T-cell (primary cell): Measurements from ENCODE around the gene SNX30. TPM values are rescaled to one million over a fixed set of nuclear protein-coding genes. Genes with fewer than 3 reads are reported as not detected.
A peak's percentile ranks its signal among the peaks of the same experiment; 100 is the strongest.
"Not testable (repeated sequence)": the region's sequence is repeated elsewhere in the genome, so short reads cannot be mapped to it uniquely, and the experiment has no call there.

Experiments used
- ATAC-seq, 4 experiments: fragments of 200-7000 bp in 3 of 4; fragments of 150-1000 bp in 1 of 4; cut with Tn5 transposase; replicated peaks in 1 of 4; 1 replicate in 3 of 4; 2 replicates in 1 of 4; pipeline ENCODE4 v1.10.0; 2021; ENCODE audit warnings: moderate library complexity in 3 of 4, mild to moderate bottlenecking in 2 of 4, moderate number of reproducible peaks in 1 of 4
- CTCF ChIA-PET, 2 donors: fragments of 300-600 bp; sonication (Branson Sonifier 250); formaldehyde crosslinking; loops; one replicate each; lab custom pipeline; 2022; ENCODE audit warnings: antibody characterized with exemption in 2 of 2; lab: Charles Lee
- POLR2A ChIA-PET, 2 donors: fragments of 300-600 bp; sonication (Branson Sonifier 250); formaldehyde crosslinking; loops; one replicate each; lab custom pipeline; 2022; ENCODE audit warnings: antibody characterized with exemption in 2 of 2; lab: Charles Lee
- DNase-seq, 35 experiments: peaks; one replicate each; pipeline versions ENCODE4 v3.0.0 to v3.0.0-alpha.2; 2013 to 2023
- H3K27ac ChIP-seq: one replicate; pipeline ENCODE4 v1.5.1; 2013; ENCODE audit warnings: low read length
- H3K27me3 ChIP-seq, 2 experiments: replicated peaks in 1 of 2; 1 replicate in 1 of 2; 2 replicates in 1 of 2; pipeline versions ENCODE4 v1.6.1 to v1.7.0; 2013; ENCODE audit warnings: low read length in 1 of 2, mixed read lengths in 1 of 2; ENCODE audit not compliant: control insufficient read depth in 2 of 2, insufficient read depth in 2 of 2; ENCODE audit errors: extremely low read depth in 1 of 2
- H3K36me3 ChIP-seq, 2 donors: 1 replicate in 1 of 2; 2 replicates in 1 of 2; pipeline versions ENCODE4 v1.6.1 to v1.7.0; 2013; ENCODE audit warnings: low read length in 1 of 2; ENCODE audit not compliant: control insufficient read depth in 2 of 2, insufficient read depth in 1 of 2; ENCODE audit errors: extremely low read depth in 1 of 2
- H3K4me1 ChIP-seq, 2 experiments: 1 replicate in 1 of 2; 2 replicates in 1 of 2; pipeline versions ENCODE4 v1.6.1 to v1.7.0; 2013; ENCODE audit warnings: low read length in 2 of 2, mixed read lengths in 1 of 2; ENCODE audit not compliant: insufficient read depth in 2 of 2, control insufficient read depth in 1 of 2; ENCODE audit errors: extremely low read depth in 1 of 2
- H3K4me3 ChIP-seq, 2 donors: 1 replicate in 1 of 2; 2 replicates in 1 of 2; pipeline versions ENCODE4 v1.5.1 to v1.7.0; 2013; ENCODE audit warnings: mild to moderate bottlenecking in 2 of 2, low read length in 1 of 2, moderate library complexity in 1 of 2; ENCODE audit not compliant: control insufficient read depth in 1 of 2; ENCODE audit errors: extremely low read depth in 1 of 2
- H3K9me3 ChIP-seq: 2 replicates; pipeline ENCODE4 v1.7.0; 2013
- H3K27ac Mint-ChIP-seq, 2 donors: one replicate each; pipeline ENCODE4 v1.8.0; 2020 to 2021; ENCODE audit warnings: mild to moderate bottlenecking in 2 of 2, mixed read lengths in 2 of 2
- H3K27me3 Mint-ChIP-seq, 2 donors: one replicate each; pipeline ENCODE4 v1.8.0; 2021 to 2022; ENCODE audit warnings: mixed read lengths in 2 of 2
- H3K36me3 Mint-ChIP-seq: one replicate; pipeline ENCODE4 v1.8.0; 2021; ENCODE audit warnings: mixed read lengths
- H3K4me1 Mint-ChIP-seq, 3 donors: one replicate each; pipeline ENCODE4 v1.8.0; 2020 to 2022; ENCODE audit warnings: mixed read lengths in 3 of 3, mild to moderate bottlenecking in 1 of 3
- H3K4me3 Mint-ChIP-seq, 3 donors: one replicate each; pipeline ENCODE4 v1.8.0; 2020 to 2022; ENCODE audit warnings: mild to moderate bottlenecking in 3 of 3, mixed read lengths in 3 of 3, moderate library complexity in 3 of 3
- H3K9me3 Mint-ChIP-seq, 3 donors: one replicate each; pipeline ENCODE4 v1.8.0; 2020 to 2022; ENCODE audit warnings: mixed read lengths in 3 of 3
- WGBS: methylation state at CpG from one replicate; pipeline ENCODE4 v1.1.5; 2013; ENCODE audit warnings: missing lambda C conversion rate; ENCODE audit not compliant: insufficient coverage; 5-methylcytosine and 5-hydroxymethylcytosine counted together
- total RNA-seq, 35 experiments: library from RNA in 6 of 35; stranded (reverse) in 6 of 35; fragments of 120-200 nt in 1 of 35; gene quantifications; one replicate each; pipeline versions ENCODE4 v1.2.1 to v1.2.4 and lab custom pipeline; 2013 to 2026

SNX30 gene
- total RNA-seq, 5 donors from 2014 or later (not counting 1 experiment from before 2014, with no cell fraction given): 8.9 to 11.7 (median 10.0) TPM

DNA sequence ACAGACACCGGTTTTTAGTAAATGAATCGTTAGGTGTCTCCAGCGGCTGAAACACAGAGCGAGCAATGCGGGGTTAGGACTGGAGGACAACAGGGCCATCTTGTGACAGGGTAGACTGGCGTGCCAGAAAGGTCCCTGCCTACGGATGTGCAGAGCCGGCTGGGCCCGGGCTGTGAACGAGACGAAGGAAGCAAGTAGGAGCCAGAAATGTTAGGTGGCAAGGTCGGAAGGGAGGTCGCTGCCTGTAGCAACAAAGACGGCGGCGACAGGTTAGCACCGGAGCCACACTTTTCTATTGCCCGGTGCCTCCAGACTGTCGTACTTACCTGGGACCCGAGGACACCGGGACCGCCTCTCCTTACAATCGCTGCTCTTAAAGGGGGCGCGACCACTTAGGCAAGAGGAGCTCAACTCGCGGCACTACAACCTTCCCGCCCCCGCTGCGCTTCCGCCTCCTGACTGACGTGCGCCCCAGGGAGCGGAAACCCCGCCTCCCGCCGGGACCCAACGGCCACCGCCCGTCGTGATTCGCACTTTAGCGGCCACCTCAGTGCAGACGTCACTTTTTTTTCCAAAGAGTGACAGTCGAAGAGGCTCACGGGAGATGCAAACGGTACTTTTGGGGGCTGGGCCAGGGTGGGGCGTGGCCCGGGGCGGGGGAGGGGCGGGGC is 32.8 kb upstream of the SNX30 start, which contains the start of gene INIP:
TSS of gene INIP (minus strand) at position 457 of the 671 bp plus-strand sequence. CDS start 1,632 bp downstream, outside the sequence.
- Mint-ChIP-seq H3K4me3 (peak within 1 kb of the TSS; percentile 83 to 98 (median 97)), H3K27ac (peak within 1 kb of the TSS; percentile 98)
- peak; percentile 92 to 99 (median 97) for DNase-seq

DNA sequence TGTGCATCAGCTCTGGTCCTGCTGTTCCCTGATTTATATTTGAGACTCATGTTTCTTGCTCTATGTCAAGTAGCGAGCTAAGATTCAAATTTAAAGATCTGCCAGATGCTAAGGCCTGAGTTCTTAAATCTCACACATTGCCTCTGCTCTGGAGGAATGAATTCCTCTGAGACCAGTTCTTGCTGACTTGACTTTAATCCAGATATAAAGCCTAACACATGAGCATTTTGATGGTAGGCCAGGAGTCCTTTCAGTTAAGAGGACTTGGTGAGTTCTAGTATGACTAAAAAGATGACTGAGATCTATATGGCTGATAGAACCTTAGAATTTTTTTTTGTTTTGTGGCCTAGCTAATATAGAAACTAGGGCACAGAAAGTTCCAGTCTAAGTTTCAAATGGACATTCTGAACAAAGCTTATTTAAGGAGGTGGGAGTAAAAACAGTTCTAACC is 31.3 kb upstream of the SNX30 start:
- Mint-ChIP-seq H3K27ac (peak overlapping the region in 1 of 2 donors; percentile 49), H3K4me3 (no peak overlapping the region), H3K36me3 (no peaks in the 10 kb centered on the region), H3K27me3 (no peaks in the 10 kb centered on the region), H3K4me1 (peaks cover 12 to 23% (median 17%) of the 10 kb centered on the region in 3 donors), H3K9me3 (no peaks in the 10 kb centered on the region)
- peaks cover 8 to 20% of the 10 kb centered on the region in 2 experiments for H3K4me1 ChIP-seq
- no CpG with 5 or more reads among the region's 1 CpG for WGBS
- H3K9me3 ChIP-seq: no peaks in the 10 kb centered on the region
- POLR2A ChIA-PET: interaction anchor here in 1 of 2 donors (1.7 kb wide), 1 partner anchor 543 kb away, joined by 6 read pairs; no protein-coding TSS in a partner anchor
- peaks cover 0 to 2% of the 10 kb centered on the region in 2 donors for H3K36me3 ChIP-seq
- no peaks in the 10 kb centered on the region for H3K27me3 ChIP-seq
- no peak overlapping the region for H3K4me3 ChIP-seq
- DNase-seq (no peak), ATAC-seq (no peak)
- CTCF ChIA-PET: no interaction called here
- no peak overlapping the region for H3K27ac ChIP-seq

More for the DNA sequence above, 32.8 kb upstream of the SNX30 start, which contains the start of gene INIP:
- H3K4me1 ChIP-seq: peaks cover 8 to 20% of the 10 kb centered on the region in 2 experiments
- WGBS: under 1% methylated on average over 45 of the region's 51 CpGs
- peak within 1 kb of the TSS; percentile 76 to 97 for H3K4me3 ChIP-seq
- peak; percentile 91 to 96 (median 93) for ATAC-seq
- ChIA-PET POLR2A (interaction anchor here (0.5 to 2.1 kb wide), 15 partner anchors 10 to 1893 kb away, joined by 3 to 16 read pairs (median 4); partner anchors contain the start of genes HSDL2 (in 1 of the 2), KIAA1958 (in 1 of the 2) and TMEM268 (in 1 of the 2)), CTCF (interaction anchor here (0.6 to 1.8 kb wide), 15 partner anchors 13 to 1057 kb away, joined by 3 to 26 read pairs (median 4); partner anchors contain the start of genes GNG10 (in 1 of the 2), HSDL2 (in 1 of the 2), KIAA1958 (in 1 of the 2) and SNX30 (in 1 of the 2))
- peak within 1 kb of the TSS; percentile 94 for H3K27ac ChIP-seq
- peaks cover 0 to 2% of the 10 kb centered on the region in 2 donors for H3K36me3 ChIP-seq
- H3K4me1 Mint-ChIP-seq: peaks cover 19 to 33% (median 26%) of the 10 kb centered on the region in 3 donors
- no peaks in the 10 kb centered on the region for H3K27me3 Mint-ChIP-seq
- peaks cover 0 to under 1% (median 0%) of the 10 kb centered on the region in 3 donors for H3K9me3 Mint-ChIP-seq
- H3K9me3 ChIP-seq: no peaks in the 10 kb centered on the region
- H3K36me3 Mint-ChIP-seq: peaks cover 8% of the 10 kb centered on the region
- H3K27me3 ChIP-seq: no peaks in the 10 kb centered on the region

DNA sequence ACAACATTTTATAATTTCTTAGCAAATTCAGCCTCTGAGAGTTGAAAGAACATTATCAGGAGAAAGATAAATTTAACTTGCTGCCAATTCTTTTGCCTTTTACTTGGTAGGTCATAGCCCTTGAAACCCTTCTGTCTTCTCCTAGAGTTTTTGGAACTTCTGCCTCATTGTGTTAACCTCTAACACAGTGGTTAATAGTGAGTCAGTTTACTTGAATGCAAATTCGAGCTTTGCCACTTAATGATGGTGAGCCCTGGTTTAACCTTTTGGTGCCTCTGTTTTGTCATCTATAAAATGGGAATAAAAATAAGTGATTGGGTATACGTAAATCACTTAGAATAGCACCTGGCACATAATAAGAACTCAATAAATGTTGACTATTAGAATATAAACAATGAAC is 30.9 kb upstream of the SNX30 start:
- Histone ChIP-seq H3K27me3 (no peaks in the 10 kb centered on the region), H3K4me3 (no peak overlapping the region), H3K36me3 (peaks cover 0 to 1% of the 10 kb centered on the region in 2 donors), H3K27ac (no peak overlapping the region), H3K9me3 (no peaks in the 10 kb centered on the region), H3K4me1 (peaks cover 8 to 20% of the 10 kb centered on the region in 2 experiments)
- ChIA-PET POLR2A (interaction anchor here in 1 of 2 donors (1.7 kb wide), 1 partner anchor 543 kb away, joined by 6 read pairs; no protein-coding TSS in a partner anchor), CTCF (interaction anchor here (0.6 to 1.3 kb wide), 3 partner anchors 14 to 1391 kb away, joined by 3 to 4 read pairs (median 3); no protein-coding TSS in a partner anchor)
- WGBS: no CpG with 5 or more reads among the region's 2 CpGs
- Mint-ChIP-seq H3K4me1 (peaks cover 12 to 21% (median 13%) of the 10 kb centered on the region in 3 donors), H3K27ac (no peak overlapping the region), H3K4me3 (no peak overlapping the region), H3K27me3 (no peaks in the 10 kb centered on the region), H3K36me3 (no peaks in the 10 kb centered on the region), H3K9me3 (no peaks in the 10 kb centered on the region)
- DNase-seq (no peak), ATAC-seq (no peak)

DNA sequence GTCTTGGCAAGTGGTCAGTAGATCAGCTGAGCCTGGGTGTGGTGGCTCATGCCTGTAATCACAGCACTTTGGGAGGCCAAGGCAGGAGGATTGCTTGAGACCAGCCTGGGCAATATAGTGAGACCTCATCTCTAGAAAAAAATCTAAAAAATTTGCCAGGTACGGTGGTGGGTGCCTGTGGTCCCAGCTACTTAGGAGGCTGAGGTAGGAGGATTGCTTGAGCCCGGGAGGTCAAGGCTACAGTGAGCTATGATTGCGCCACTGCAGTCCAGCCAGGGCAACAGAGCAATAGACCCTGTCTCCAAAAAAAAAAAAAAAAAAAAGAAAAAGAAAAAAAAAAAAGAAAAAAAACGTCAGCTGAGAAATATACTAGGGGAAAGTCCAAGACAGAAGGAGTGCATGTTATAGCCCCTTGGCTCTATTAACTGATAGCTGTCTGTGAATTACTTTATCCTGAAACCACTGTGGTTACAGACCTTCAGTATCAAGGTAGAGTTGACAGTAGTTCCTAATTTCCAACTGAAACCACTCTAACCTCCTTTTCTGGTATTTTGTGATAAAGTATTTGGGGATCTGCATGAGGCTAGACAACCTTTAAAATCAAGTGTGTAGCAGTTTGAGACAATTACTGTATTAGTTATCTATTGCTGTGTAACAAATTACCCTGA is 30.3 kb upstream of the SNX30 start:
- no peak for ATAC-seq
- H3K4me1 ChIP-seq: peaks cover 8 to 20% of the 10 kb centered on the region in 2 experiments
- no peak overlapping the region for H3K4me3 ChIP-seq
- no peaks in the 10 kb centered on the region for H3K9me3 ChIP-seq
- no peak overlapping the region for H3K27ac Mint-ChIP-seq
- H3K36me3 Mint-ChIP-seq: no peaks in the 10 kb centered on the region
- H3K4me1 Mint-ChIP-seq: peaks cover 12 to 21% (median 13%) of the 10 kb centered on the region in 3 donors
- no peak overlapping the region for H3K4me3 Mint-ChIP-seq
- no peaks in the 10 kb centered on the region for H3K27me3 Mint-ChIP-seq
- ChIA-PET POLR2A (interaction anchor here (0.6 kb wide), 2 partner anchors 14 to 126 kb away, joined by 3 to 5 read pairs; no protein-coding TSS in a partner anchor), CTCF (interaction anchor here (0.6 to 1.3 kb wide), 3 partner anchors 14 to 1392 kb away, joined by 3 to 4 read pairs (median 3); no protein-coding TSS in a partner anchor)
- DNase-seq: no peak
- no peak overlapping the region for H3K27ac ChIP-seq
- no peaks in the 10 kb centered on the region for H3K36me3 ChIP-seq
- WGBS: 100% methylated on average over 1 of the region's 4 CpGs
- H3K27me3 ChIP-seq: no peaks in the 10 kb centered on the region
- no peaks in the 10 kb centered on the region for H3K9me3 Mint-ChIP-seq

DNA sequence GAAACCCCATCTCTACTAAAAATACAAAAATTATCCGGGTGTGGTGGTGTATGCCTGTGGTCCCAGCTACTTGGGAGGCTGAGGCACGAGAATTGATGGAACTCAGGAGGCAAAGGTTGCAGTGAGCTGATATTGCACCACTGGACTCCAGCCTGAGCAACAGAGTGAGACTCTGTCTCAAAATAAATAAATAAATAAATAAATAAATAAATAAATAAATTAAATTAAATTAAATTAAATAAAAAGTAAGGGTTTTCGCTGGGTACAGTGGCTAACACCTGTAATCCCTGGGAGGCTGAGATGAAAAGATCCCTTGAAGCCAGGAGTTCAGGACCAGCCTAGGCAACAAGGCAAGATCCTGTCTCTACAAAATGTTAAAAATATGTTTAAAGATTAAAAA is 27.8 kb upstream of the SNX30 start:
- ATAC-seq, H3K4me3 Mint-ChIP-seq, POLR2A ChIA-PET, H3K27me3 ChIP-seq, H3K4me1 Mint-ChIP-seq, H3K4me1 ChIP-seq, H3K4me3 ChIP-seq, DNase-seq, H3K27ac ChIP-seq, H3K36me3 Mint-ChIP-seq, H3K9me3 Mint-ChIP-seq, CTCF ChIA-PET, H3K27me3 Mint-ChIP-seq, H3K27ac Mint-ChIP-seq, H3K36me3 ChIP-seq, H3K9me3 ChIP-seq: not testable (repeated sequence)
- WGBS: no CpG with 5 or more reads among the region's 3 CpGs

DNA sequence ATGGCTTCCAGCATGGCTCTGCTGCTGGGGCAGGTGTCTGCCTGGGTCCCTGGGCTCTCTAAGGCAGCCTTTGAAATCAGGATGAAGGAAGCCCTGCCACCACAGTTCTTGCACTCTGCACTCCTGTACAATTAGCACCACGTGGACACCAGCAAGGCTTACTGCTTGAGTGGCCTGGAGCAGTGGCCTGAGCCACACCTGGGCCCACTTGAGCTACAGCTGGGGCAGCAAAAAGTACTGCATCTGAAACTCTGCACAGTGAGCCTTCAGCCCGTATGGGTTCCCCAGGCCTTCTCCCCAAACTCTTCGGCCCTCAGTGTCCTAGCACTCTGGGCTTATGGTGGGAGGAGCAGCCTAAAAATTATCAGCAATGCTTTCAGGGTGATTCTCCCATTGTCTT is 24.6 kb upstream of the SNX30 start:
- ChIA-PET CTCF (no interaction called here), POLR2A (no interaction called here)
- Histone ChIP-seq H3K9me3 (no peaks in the 10 kb centered on the region), H3K27me3 (no peaks in the 10 kb centered on the region), H3K36me3 (no peaks in the 10 kb centered on the region), H3K4me3 (no peak overlapping the region), H3K4me1 (no peaks in the 10 kb centered on the region), H3K27ac (no peak overlapping the region)
- H3K9me3 Mint-ChIP-seq: no peaks in the 10 kb centered on the region
- ATAC-seq (no peak), DNase-seq (no peak)
- H3K4me3 Mint-ChIP-seq: no peak overlapping the region
- no peaks in the 10 kb centered on the region for H3K36me3 Mint-ChIP-seq
- WGBS: no CpG with 5 or more reads among the region's 3 CpGs
- H3K4me1 Mint-ChIP-seq: no peaks in the 10 kb centered on the region
- H3K27ac Mint-ChIP-seq: no peak overlapping the region
- no peaks in the 10 kb centered on the region for H3K27me3 Mint-ChIP-seq
